Measurements from ENCODE around the gene TMEM270. TPM values are rescaled to one million over a fixed set of nuclear protein-coding genes. Genes with fewer than 3 reads are reported as not detected.

The TMEM270 gene
- total RNA-seq, 2 experiments from 2014 or later: not detected

- ChIA-PET CTCF (no interaction called here), POLR2A (no interaction called here)
- no peak for ATAC-seq
- no peaks in the 10 kb centered on the region for H3K27me3 Mint-ChIP-seq (ENCODE audit: low read depth)
- H3K27ac Mint-ChIP-seq: no peak overlapping the region
- H3K9me3 Mint-ChIP-seq (ENCODE audit: insufficient read depth): no peaks in the 10 kb centered on the region
- no peak overlapping the region for H3K4me3 Mint-ChIP-seq
- DNase-seq: no peak
- peaks cover 8% of the 10 kb centered on the region for H3K4me1 Mint-ChIP-seq (ENCODE audit: low read depth)
- H3K36me3 Mint-ChIP-seq (ENCODE audit: low read depth): no peaks in the 10 kb centered on the region
These were observed 34.0 kb downstream of the TMEM270 start for GRCh38 chr7:73894733-73895551.

- ATAC-seq (no peak), DNase-seq (no peak)
- ChIA-PET CTCF (no interaction called here), POLR2A (no interaction called here)
- H3K27me3 Mint-ChIP-seq (ENCODE audit: low read depth): no peaks in the 10 kb centered on the region
- no peaks in the 10 kb centered on the region for H3K36me3 Mint-ChIP-seq (ENCODE audit: low read depth)
- peaks cover under 1% of the 10 kb centered on the region for H3K4me1 Mint-ChIP-seq (ENCODE audit: low read depth)
- H3K9me3 Mint-ChIP-seq (ENCODE audit: insufficient read depth): no peaks in the 10 kb centered on the region
- H3K27ac Mint-ChIP-seq: no peak overlapping the region
- H3K4me3 Mint-ChIP-seq: no peak overlapping the region
These were observed 34.7 kb downstream of the TMEM270 start for GRCh38 chr7:73895626-73896025.

- no peak overlapping the region for H3K4me3 Mint-ChIP-seq
- no peaks in the 10 kb centered on the region for H3K27me3 Mint-ChIP-seq (ENCODE audit: low read depth)
- POLR2A ChIA-PET: interaction anchor here (0.6 kb wide), 1 partner anchor 14 kb away, joined by 3 read pairs; no protein-coding TSS in a partner anchor
- CTCF ChIA-PET: no interaction called here
- H3K36me3 Mint-ChIP-seq (ENCODE audit: low read depth): no peaks in the 10 kb centered on the region
- no peaks in the 10 kb centered on the region for H3K9me3 Mint-ChIP-seq (ENCODE audit: insufficient read depth)
- H3K4me1 Mint-ChIP-seq (ENCODE audit: low read depth): no peaks in the 10 kb centered on the region
- no peak overlapping the region for H3K27ac Mint-ChIP-seq
- no peak for ATAC-seq
- no peak for DNase-seq
These were observed 35.5 kb downstream of the TMEM270 start for GRCh38 chr7:73896454-73896853.

- H3K9me3 Mint-ChIP-seq (ENCODE audit: insufficient read depth): no peaks in the 10 kb centered on the region
- no peak overlapping the region for H3K27ac Mint-ChIP-seq
- no peak overlapping the region for H3K4me3 Mint-ChIP-seq
- ATAC-seq (no peak), DNase-seq (no peak)
- POLR2A ChIA-PET: no interaction called here
- no peaks in the 10 kb centered on the region for H3K4me1 Mint-ChIP-seq (ENCODE audit: low read depth)
- no peaks in the 10 kb centered on the region for H3K27me3 Mint-ChIP-seq (ENCODE audit: low read depth)
- CTCF ChIA-PET: no interaction called here
- H3K36me3 Mint-ChIP-seq (ENCODE audit: low read depth): no peaks in the 10 kb centered on the region
These were observed 38.8 kb downstream of the TMEM270 start for GRCh38 chr7:73899731-73900142.

DNA sequence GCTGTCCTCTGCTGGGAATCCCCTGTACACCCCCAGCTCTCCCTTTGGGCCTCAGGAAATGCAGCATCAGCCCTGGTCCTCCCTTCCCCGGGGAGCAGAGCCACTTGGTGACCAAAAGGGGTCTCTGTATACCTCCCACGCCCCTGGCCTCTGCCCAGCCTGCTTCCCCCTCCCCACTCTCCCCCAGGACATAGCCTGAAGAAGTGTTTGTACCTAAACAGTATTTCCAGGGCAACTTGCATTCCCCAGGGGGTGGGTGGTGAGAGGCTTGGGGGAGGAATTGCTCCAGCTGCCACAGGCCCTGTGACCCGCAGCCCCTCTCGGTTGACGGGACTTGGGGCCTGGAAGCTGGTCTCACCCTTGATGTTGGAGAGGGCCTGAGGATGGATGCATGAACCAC is 39.3 kb downstream of the TMEM270 start:
- Mint-ChIP-seq H3K9me3 (ENCODE audit: insufficient read depth) (no peaks in the 10 kb centered on the region), H3K27ac (no peak overlapping the region), H3K36me3 (ENCODE audit: low read depth) (no peaks in the 10 kb centered on the region), H3K4me1 (ENCODE audit: low read depth) (no peaks in the 10 kb centered on the region), H3K27me3 (ENCODE audit: low read depth) (no peaks in the 10 kb centered on the region), H3K4me3 (no peak overlapping the region)
- ChIA-PET CTCF (no interaction called here), POLR2A (no interaction called here)
- no peak for ATAC-seq
- no peak for DNase-seq

- no peaks in the 10 kb centered on the region for H3K36me3 Mint-ChIP-seq (ENCODE audit: low read depth)
- H3K27me3 Mint-ChIP-seq (ENCODE audit: low read depth): no peaks in the 10 kb centered on the region
- H3K9me3 Mint-ChIP-seq (ENCODE audit: insufficient read depth): no peaks in the 10 kb centered on the region
- H3K4me1 Mint-ChIP-seq (ENCODE audit: low read depth): no peaks in the 10 kb centered on the region
- ATAC-seq (no peak), DNase-seq (no peak)
- ChIA-PET CTCF (no interaction called here), POLR2A (no interaction called here)
- no peak overlapping the region for H3K4me3 Mint-ChIP-seq
- H3K27ac Mint-ChIP-seq: no peak overlapping the region
These were observed 40.4 kb downstream of the TMEM270 start for GRCh38 chr7:73901231-73901822.

GRCh38 chr7:73901823-73902597 is 41.1 kb downstream of the TMEM270 start:
- H3K4me1 Mint-ChIP-seq (ENCODE audit: low read depth): no peaks in the 10 kb centered on the region
- ATAC-seq: no peak
- H3K4me3 Mint-ChIP-seq: no peak overlapping the region
- ChIA-PET POLR2A (no interaction called here), CTCF (no interaction called here)
- H3K27me3 Mint-ChIP-seq (ENCODE audit: low read depth): no peaks in the 10 kb centered on the region
- no peaks in the 10 kb centered on the region for H3K9me3 Mint-ChIP-seq (ENCODE audit: insufficient read depth)
- H3K36me3 Mint-ChIP-seq (ENCODE audit: low read depth): no peaks in the 10 kb centered on the region
- no peak overlapping the region for H3K27ac Mint-ChIP-seq
- no peak for DNase-seq

- Mint-ChIP-seq H3K36me3 (ENCODE audit: low read depth) (no peaks in the 10 kb centered on the region), H3K9me3 (ENCODE audit: insufficient read depth) (no peaks in the 10 kb centered on the region), H3K4me3 (no peak overlapping the region), H3K4me1 (ENCODE audit: low read depth) (no peaks in the 10 kb centered on the region), H3K27me3 (ENCODE audit: low read depth) (no peaks in the 10 kb centered on the region), H3K27ac (no peak overlapping the region)
- ChIA-PET POLR2A (no interaction called here), CTCF (no interaction called here)
- ATAC-seq: no peak
- no peak for DNase-seq
These were observed 42.6 kb downstream of the TMEM270 start for GRCh38 chr7:73903321-73904218.

GRCh38 chr7:73904219-73905137 is 43.5 kb downstream of the TMEM270 start:
- Mint-ChIP-seq H3K9me3 (ENCODE audit: insufficient read depth) (no peaks in the 10 kb centered on the region), H3K27me3 (ENCODE audit: low read depth) (no peaks in the 10 kb centered on the region), H3K27ac (no peak overlapping the region), H3K36me3 (ENCODE audit: low read depth) (no peaks in the 10 kb centered on the region), H3K4me3 (no peak overlapping the region), H3K4me1 (ENCODE audit: low read depth) (no peaks in the 10 kb centered on the region)
- ChIA-PET CTCF (no interaction called here), POLR2A (no interaction called here)
- no peak for ATAC-seq
- no peak for DNase-seq

DNA sequence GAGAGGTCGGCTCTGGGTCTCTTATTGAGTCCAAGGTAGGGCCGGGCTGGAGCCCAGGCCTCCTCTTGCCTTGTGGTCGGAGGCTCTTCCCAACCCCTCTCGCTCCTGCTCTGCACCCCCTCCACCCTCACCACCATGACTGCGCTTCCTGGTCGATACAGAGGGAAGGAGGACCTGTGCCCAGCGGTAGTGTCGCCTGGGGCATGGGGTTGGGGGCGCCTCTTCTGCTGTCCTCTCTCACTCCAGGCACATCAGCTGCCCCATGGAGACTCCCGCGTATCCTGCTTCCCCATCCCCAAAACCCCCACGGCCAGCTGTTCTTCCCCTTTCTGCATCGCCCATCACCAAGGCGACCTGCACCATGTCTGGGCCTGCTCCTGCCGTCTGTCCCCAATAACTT is 44.4 kb downstream of the TMEM270 start:
- DNase-seq (no peak), ATAC-seq (no peak)
- no peaks in the 10 kb centered on the region for H3K36me3 Mint-ChIP-seq (ENCODE audit: low read depth)
- ChIA-PET POLR2A (no interaction called here), CTCF (no interaction called here)
- no peak overlapping the region for H3K4me3 Mint-ChIP-seq
- H3K9me3 Mint-ChIP-seq (ENCODE audit: insufficient read depth): no peaks in the 10 kb centered on the region
- H3K4me1 Mint-ChIP-seq (ENCODE audit: low read depth): no peaks in the 10 kb centered on the region
- no peaks in the 10 kb centered on the region for H3K27me3 Mint-ChIP-seq (ENCODE audit: low read depth)
- H3K27ac Mint-ChIP-seq: no peak overlapping the region

DNA sequence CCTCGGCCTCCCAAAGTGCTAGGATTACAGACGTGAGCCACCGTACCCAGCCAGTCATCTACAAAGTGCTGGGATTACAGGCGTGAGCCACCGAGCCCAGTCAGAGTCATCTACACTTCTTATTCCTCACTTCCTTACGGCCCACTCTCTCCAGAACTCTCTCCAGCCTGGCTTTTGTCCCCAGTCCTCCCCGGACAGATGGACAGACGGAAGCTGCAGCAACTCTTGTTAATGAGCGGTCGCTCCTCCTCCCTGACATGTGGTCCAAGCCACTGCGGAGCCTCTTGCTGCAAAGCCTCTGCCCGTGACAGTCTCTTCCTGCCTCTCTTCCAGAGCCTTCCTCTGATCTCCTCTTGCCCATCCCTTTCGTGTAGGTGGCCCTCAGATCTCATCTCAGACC is 45.9 kb downstream of the TMEM270 start:
- DNase-seq (no peak), ATAC-seq (no peak)
- POLR2A ChIA-PET: no interaction called here
- H3K9me3 Mint-ChIP-seq (ENCODE audit: insufficient read depth): no peaks in the 10 kb centered on the region
- no peaks in the 10 kb centered on the region for H3K36me3 Mint-ChIP-seq (ENCODE audit: low read depth)
- H3K27me3 Mint-ChIP-seq (ENCODE audit: low read depth): no peaks in the 10 kb centered on the region
- CTCF ChIA-PET: no interaction called here
- H3K4me1 Mint-ChIP-seq (ENCODE audit: low read depth): no peaks in the 10 kb centered on the region
- no peak overlapping the region for H3K27ac Mint-ChIP-seq
- H3K4me3 Mint-ChIP-seq: no peak overlapping the region

Measured in activated CD8-positive, alpha-beta T cell treated with anti-CD3 and anti-CD28 coated beads, Interleukin-2, amount 10 ng/mL, durations not matched to agents 7 days and 5 days (primary cell).